H1 (cell line): ENCODE data around the gene IQGAP3. TPM values are rescaled to one million over a fixed set of nuclear protein-coding genes. Genes with fewer than 3 reads are reported as not detected.

Experiments
- CTCF ChIA-PET: fragments of 300-600 bp; sonication (Branson Sonifier 250); formaldehyde crosslinking; loops from one replicate; lab custom pipeline; 2021; ENCODE audit not compliant: partially characterized antibody; lab: Charles Lee
- POLR2A ChIA-PET: fragments of 300-600 bp; sonication (Branson Sonifier 250); formaldehyde crosslinking; loops from one replicate; lab custom pipeline; 2021; ENCODE audit warnings: inconsistent platforms; ENCODE audit not compliant: partially characterized antibody; lab: Charles Lee
- DNase-seq, 2 experiments: peaks; one replicate each; pipeline versions ENCODE4 v3.0.0 to v3.0.0-alpha.2; 2010 to 2022; ENCODE audit warnings: low spot score in 2 of 2, low read depth in 1 of 2, mixed read lengths in 1 of 2
- FAIRE-seq: peaks from 2 replicates; lab custom pipeline; 2011; peaks lifted over from hg19 to GRCh38; lab: Jason Lieb, UNC
- H2AFZ ChIP-seq: 2 replicates; pipeline ENCODE4 v1.8.1; 2012; ENCODE audit warnings: low read length, inconsistent platforms
- H2AK5ac ChIP-seq: 2 replicates; pipeline ENCODE4 v1.6.1; 2013; ENCODE audit warnings: low read depth, low read length
- H2BK120ac ChIP-seq: replicated peaks from 2 replicates; pipeline ENCODE3; 2013; ENCODE audit warnings: low read depth, low read length, inconsistent platforms
- H2BK12ac ChIP-seq: 2 replicates; pipeline ENCODE4 v1.6.1; 2013; ENCODE audit warnings: low read depth, low read length
- H2BK15ac ChIP-seq: 2 replicates; pipeline ENCODE4 v1.6.1; 2013; ENCODE audit warnings: low read length
- H2BK20ac ChIP-seq: 2 replicates; pipeline ENCODE4 v1.6.1; 2013; ENCODE audit warnings: low read length
- H2BK5ac ChIP-seq: 2 replicates; pipeline ENCODE4 v1.6.1; 2013; ENCODE audit warnings: low read depth, low read length
- H3K14ac ChIP-seq: 2 replicates; pipeline ENCODE4 v1.6.1; 2013; ENCODE audit warnings: inconsistent platforms; ENCODE audit not compliant: insufficient read length
- H3K18ac ChIP-seq: 2 replicates; pipeline ENCODE4 v1.6.1; 2013; ENCODE audit warnings: low read length; ENCODE audit errors: extremely low read depth
- H3K23ac ChIP-seq: 2 replicates; pipeline ENCODE4 v1.6.1; 2013; ENCODE audit warnings: inconsistent platforms; ENCODE audit not compliant: insufficient read length
- H3K23me2 ChIP-seq: 2 replicates; pipeline ENCODE4 v1.6.1; 2013; ENCODE audit warnings: low read depth, low read length
- H3K27ac ChIP-seq: 2 replicates; pipeline ENCODE4 v1.6.1; 2011; ENCODE audit warnings: low read depth, low read length, inconsistent platforms
- H3K27me3 ChIP-seq, 4 experiments: replicated peaks in 1 of 4; 1 replicate in 1 of 4; 2 replicates in 3 of 4; pipeline versions ENCODE4 v1.6.1 to v1.8.1; 2011 to 2013; ENCODE audit warnings: low read length in 3 of 4, mild to moderate bottlenecking in 3 of 4, inconsistent platforms in 2 of 4, mixed read lengths in 2 of 4, moderate library complexity in 1 of 4; ENCODE audit not compliant: control insufficient read depth in 3 of 4, insufficient read depth in 3 of 4; ENCODE audit errors: extremely low read depth in 1 of 4
- H3K36me3 ChIP-seq, 4 experiments: 2 replicates each; pipeline versions ENCODE4 v1.6.1 to v1.8.1; 2011 to 2013; ENCODE audit warnings: mild to moderate bottlenecking in 4 of 4, low read length in 3 of 4, moderate library complexity in 2 of 4, control low read depth in 1 of 4, inconsistent platforms in 1 of 4; ENCODE audit not compliant: insufficient read depth in 4 of 4, control insufficient read depth in 2 of 4
- H3K4ac ChIP-seq: replicated peaks from 2 replicates; pipeline ENCODE3; 2013; ENCODE audit warnings: low read length, low read depth, mixed read lengths, inconsistent platforms; ENCODE audit not compliant: insufficient read length
- H3K4me1 ChIP-seq, 4 experiments: replicated peaks in 1 of 4; 1 replicate in 1 of 4; 2 replicates in 3 of 4; pipeline versions ENCODE4 v1.6.1 to v1.8.1; 2011 to 2013; ENCODE audit warnings: low read length in 3 of 4, inconsistent platforms in 2 of 4, mixed read lengths in 1 of 4; ENCODE audit not compliant: insufficient read depth in 4 of 4, control insufficient read depth in 3 of 4
- H3K4me2 ChIP-seq, 2 experiments: 2 replicates each; pipeline versions ENCODE4 v1.6.1 to v1.8.1; 2011 to 2013; ENCODE audit warnings: low read depth in 2 of 2, low read length in 2 of 2, control low read depth in 1 of 2, inconsistent platforms in 1 of 2, mild to moderate bottlenecking in 1 of 2; ENCODE audit not compliant: insufficient read depth in 1 of 2
- H3K4me3 ChIP-seq, 4 experiments: fragments of 200-600, 300-600 bp in 1 of 4; sonication (generic), shearing (Covaris generic), sonication (Bioruptor Twin) in 1 of 4; 2 replicates each; pipeline versions ENCODE4 v1.5.1 to v1.8.1; 2011 to 2016; ENCODE audit warnings: low read length in 4 of 4, low read depth in 3 of 4, control low read depth in 2 of 4, inconsistent platforms in 2 of 4, mild to moderate bottlenecking in 2 of 4, mixed read lengths in 1 of 4, moderate library complexity in 1 of 4; ENCODE audit not compliant: insufficient read depth in 2 of 4; ENCODE audit errors: extremely low read depth in 1 of 4
- H3K56ac ChIP-seq: replicated peaks from 2 replicates; pipeline ENCODE3; 2013; ENCODE audit warnings: low read depth, mild to moderate bottlenecking, mixed read lengths, low read length, inconsistent platforms; ENCODE audit not compliant: insufficient read length
- H3K79me1 ChIP-seq: 2 replicates; pipeline ENCODE4 v1.6.1; 2013; ENCODE audit warnings: low read depth, low read length, control low read depth
- H3K79me2 ChIP-seq, 2 experiments: 2 replicates each; pipeline versions ENCODE4 v1.6.1 to v1.8.1; 2012 to 2013; ENCODE audit warnings: low read length in 2 of 2, mild to moderate bottlenecking in 2 of 2, inconsistent platforms in 1 of 2; ENCODE audit not compliant: insufficient read depth in 2 of 2, control insufficient read depth in 1 of 2
- H3K9ac ChIP-seq, 4 experiments: replicated peaks in 1 of 4; 1 replicate in 1 of 4; 2 replicates in 3 of 4; pipeline versions ENCODE4 v1.6.1 to v1.8.1; 2011 to 2013; ENCODE audit warnings: low read depth in 3 of 4, low read length in 3 of 4, control low read depth in 2 of 4, mild to moderate bottlenecking in 2 of 4, moderate library complexity in 2 of 4, inconsistent platforms in 1 of 4; ENCODE audit errors: extremely low read depth in 1 of 4
- H3K9me3 ChIP-seq, 2 experiments: 2 replicates each; pipeline versions ENCODE4 v1.6.1 to v1.8.1; 2012 to 2013; ENCODE audit warnings: mild to moderate bottlenecking in 2 of 2, moderate library complexity in 2 of 2, control low read depth in 1 of 2, inconsistent platforms in 1 of 2, low read depth in 1 of 2, low read length in 1 of 2, mixed read lengths in 1 of 2; ENCODE audit not compliant: insufficient read depth in 2 of 2
- H4K20me1 ChIP-seq, 2 experiments: replicated peaks in 1 of 2; 2 replicates each; pipeline versions ENCODE3 to v1.8.1; 2011 to 2013; ENCODE audit warnings: inconsistent platforms in 2 of 2, low read length in 2 of 2, mild to moderate bottlenecking in 1 of 2; ENCODE audit not compliant: insufficient read depth in 2 of 2, control insufficient read depth in 1 of 2
- H4K5ac ChIP-seq: 2 replicates; pipeline ENCODE4 v1.6.1; 2013; ENCODE audit warnings: low read length, low read depth, mixed read lengths, inconsistent platforms; ENCODE audit not compliant: insufficient read length
- H4K8ac ChIP-seq: 2 replicates; pipeline ENCODE4 v1.8.0; 2013; ENCODE audit warnings: mild to moderate bottlenecking, moderate library complexity, low read length, inconsistent platforms; ENCODE audit not compliant: insufficient read depth; ENCODE audit errors: extremely low read depth
- H4K91ac ChIP-seq: replicated peaks from 2 replicates; pipeline ENCODE3; 2013; ENCODE audit warnings: low read length, mixed read lengths, inconsistent platforms; ENCODE audit not compliant: insufficient read length
- JUND ChIP-seq: IDR thresholded peaks from 2 replicates; pipeline ENCODE4 v1.6.1; 2011; ENCODE audit warnings: mild to moderate bottlenecking, improper control_type of control experiment, low read length
- WGBS, 2 experiments: shearing (Covaris generic) in 1 of 2; methylation state at CpG; one replicate each; pipeline versions ENCODE4 v1.1.6 to v1.1.7; 2013 to 2015; ENCODE audit warnings: low lambda C conversion rate in 2 of 2, mixed read lengths in 2 of 2, inconsistent platforms in 1 of 2, low coverage in 1 of 2, missing lambda C conversion rate in 1 of 2; ENCODE audit not compliant: insufficient replicate concordance in 2 of 2, insufficient coverage in 1 of 2, insufficient read length in 1 of 2; ENCODE audit errors: extremely low coverage in 1 of 2, missing lambda C conversion rate in 1 of 2; 5-methylcytosine and 5-hydroxymethylcytosine counted together
- polyA plus RNA-seq, 7 experiments: library from polyadenylated mRNA; depleted of rRNA in 3 of 7; stranded (reverse) in 5 of 7; unstranded in 2 of 7; fragments of >200 nt in 5 of 7; fragments of 200-250 nt in 2 of 7; gene quantifications; 1 replicate in 5 of 7; 2 replicates in 1 of 7; 4 replicates in 1 of 7; pipeline versions ENCODE4 v1.2.1 to v1.2.3, GENCODE V29; 2011 to 2013; ENCODE audit warnings: missing spikeins in 2 of 7, mixed read lengths in 2 of 7
- total RNA-seq: library from RNA; stranded (reverse); fragmentation: NEBNext Ultra II Directional; extraction: Animal tissue kit (Norgen Biotek cat#: 25700); gene quantifications from 2 replicates; pipeline ENCODE4 v1.2.1, GENCODE V29; 2021

IQGAP3 gene
- total and polyA plus RNA-seq, 2 of the 8 experiments (the other 6 are each of a cell fraction or from before 2014, with no cell fraction given), result 14.6 to 22.3 TPM

- Histone ChIP-seq H2BK12ac (no peak overlapping the region), H3K4me3 (no peak overlapping the region), H3K27ac (no peak overlapping the region), H3K79me2 (no peaks in the 10 kb centered on the region), H2AFZ (no peak overlapping the region), H3K36me3 (peaks cover 5 to 45% (median 13%) of the 10 kb centered on the region in 4 experiments; a peak in 7 of 8 replicates), H2BK5ac (no peak overlapping the region), H3K4ac (no peak overlapping the region), H3K9ac (no peak overlapping the region), H2BK120ac (no peak overlapping the region), H3K14ac (no peak overlapping the region), H2AK5ac (no peak overlapping the region), H4K20me1 (peaks cover 0 to 7% of the 10 kb centered on the region in 2 experiments), H4K8ac (no peak overlapping the region), H3K18ac (no peak overlapping the region), H3K23me2 (0 out of 2 replicates have a peak, but pooled peaks cover 2% of the 10 kb centered on the region), H3K4me1 (peaks cover 0 to 16% (median 11%) of the 10 kb centered on the region in 4 experiments; a peak in 6 of 7 replicates), H3K9me3 (no peaks in the 10 kb centered on the region), H4K5ac (no peak overlapping the region), H2BK15ac (no peak overlapping the region), H3K56ac (no peak overlapping the region), H4K91ac (no peak overlapping the region), H3K27me3 (no peaks in the 10 kb centered on the region; a peak in 1 of 7 replicates), H3K23ac (no peak overlapping the region), H2BK20ac (no peak overlapping the region), H3K4me2 (no peak overlapping the region), H3K79me1 (no peaks in the 10 kb centered on the region; the same call in none of the 2 replicates)
- WGBS, 2 experiments, result 94% methylated on average over 5 of the region's 8 CpGs; no CpG with 5 or more reads in 1 of the 2 experiments
- FAIRE-seq (no peak), DNase-seq (no peak)
- TF ChIP-seq JUND, result no peak
- POLR2A ChIA-PET, result interaction anchor here (0.5 to 1.6 kb wide), 3 partner anchors 8 to 217 kb away, joined by 3 to 4 read pairs (median 4); partner anchors contain the start of gene NAXE
- CTCF ChIA-PET, result interaction anchor here (1.5 to 9.3 kb wide), 5 partner anchors 9 to 108 kb away, joined by 4 to 62 read pairs (median 6); no protein-coding TSS in a partner anchor
Measured at GRCh38 chr1:156478250-156478627, 94.1 kb downstream of the IQGAP3 start.
